NCI-H345 (cell line): Measurements from ENCODE around the gene NOX5.

Experiments used
- DNase-seq: peaks from one replicate; lab custom pipeline; 2025; lab: John Stamatoyannopoulos, UW

NOX5 gene

DNA sequence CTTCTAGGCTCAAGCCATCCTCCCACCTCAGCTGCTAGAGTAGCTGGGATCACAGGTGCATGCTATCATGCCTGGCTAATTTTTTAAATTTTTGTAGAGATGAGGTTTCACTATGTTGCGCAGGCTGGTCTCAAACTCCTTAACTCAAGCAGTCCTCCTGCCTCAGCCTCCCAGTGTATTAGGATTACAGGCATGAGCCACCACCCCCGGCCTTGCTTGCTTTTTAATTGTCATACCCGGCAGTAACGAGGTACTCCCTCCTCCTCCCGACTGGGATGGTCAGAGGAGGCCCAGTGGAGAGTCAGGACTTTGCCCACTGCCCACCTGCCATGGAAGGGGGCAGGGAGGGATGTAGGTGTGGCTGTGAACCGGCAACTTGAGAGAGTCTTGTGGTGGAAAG, 4.5 kb downstream of the NOX5 start:
- DNase-seq: no peak

DNA sequence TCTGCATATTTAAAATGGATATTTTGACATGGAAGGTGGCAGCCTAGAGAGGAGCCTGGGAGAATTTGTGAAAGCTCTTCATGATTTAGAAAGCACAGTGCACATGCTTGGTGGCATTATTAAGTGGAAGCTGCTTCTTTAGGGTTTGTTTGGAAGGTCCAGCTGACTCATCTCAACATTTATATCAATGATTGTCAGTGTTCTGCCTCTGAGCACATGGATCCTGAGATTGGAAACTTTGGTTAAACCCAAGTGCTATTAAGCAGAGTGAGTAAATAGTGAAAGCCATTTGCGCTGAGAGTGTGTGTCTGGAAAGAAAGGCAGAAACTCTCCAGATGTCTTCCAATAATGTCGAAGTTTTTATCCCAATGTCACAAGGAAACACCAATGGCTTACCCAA, 7.4 kb downstream of the NOX5 start:
- DNase-seq: no peak

DNA sequence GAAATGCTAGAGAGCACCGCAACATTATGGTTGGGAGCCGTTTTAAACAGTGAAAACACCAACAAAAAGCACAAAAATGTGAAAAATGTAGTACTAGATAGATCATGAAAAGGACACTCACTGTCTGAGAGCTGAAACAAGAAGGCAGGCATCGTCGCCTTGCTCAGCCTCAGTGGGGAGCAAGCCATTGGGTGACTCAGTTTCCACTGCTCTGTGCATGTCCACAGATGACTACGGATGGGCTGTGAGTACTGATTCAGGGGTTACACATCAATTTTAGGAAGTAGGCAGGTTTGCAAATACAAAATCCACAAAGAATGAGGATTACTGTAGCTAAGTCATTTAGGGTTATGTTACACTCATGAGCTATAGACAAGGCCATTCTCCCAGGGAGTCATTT, 10.8 kb downstream of the NOX5 start:
- DNase-seq: no peak

DNA sequence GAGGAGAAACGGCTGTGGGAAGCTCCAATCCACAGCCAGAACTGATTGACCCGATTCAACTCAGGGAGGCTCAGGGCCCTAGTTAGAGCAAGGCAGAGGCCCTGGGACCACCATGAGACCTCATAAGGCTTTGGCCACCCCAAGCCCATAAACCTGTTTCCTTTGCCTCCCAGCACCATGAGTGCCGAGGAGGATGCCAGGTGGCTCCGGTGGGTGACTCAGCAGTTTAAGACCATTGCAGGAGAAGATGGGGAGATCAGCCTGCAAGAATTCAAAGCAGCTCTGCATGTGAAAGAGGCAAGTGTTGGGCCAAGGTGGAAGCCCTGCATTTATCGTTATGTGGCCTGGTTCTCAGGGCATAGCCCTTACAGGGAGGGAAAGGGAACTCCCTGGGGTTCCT, 11.9 kb downstream of the NOX5 start:
- DNase-seq: no peak

DNA sequence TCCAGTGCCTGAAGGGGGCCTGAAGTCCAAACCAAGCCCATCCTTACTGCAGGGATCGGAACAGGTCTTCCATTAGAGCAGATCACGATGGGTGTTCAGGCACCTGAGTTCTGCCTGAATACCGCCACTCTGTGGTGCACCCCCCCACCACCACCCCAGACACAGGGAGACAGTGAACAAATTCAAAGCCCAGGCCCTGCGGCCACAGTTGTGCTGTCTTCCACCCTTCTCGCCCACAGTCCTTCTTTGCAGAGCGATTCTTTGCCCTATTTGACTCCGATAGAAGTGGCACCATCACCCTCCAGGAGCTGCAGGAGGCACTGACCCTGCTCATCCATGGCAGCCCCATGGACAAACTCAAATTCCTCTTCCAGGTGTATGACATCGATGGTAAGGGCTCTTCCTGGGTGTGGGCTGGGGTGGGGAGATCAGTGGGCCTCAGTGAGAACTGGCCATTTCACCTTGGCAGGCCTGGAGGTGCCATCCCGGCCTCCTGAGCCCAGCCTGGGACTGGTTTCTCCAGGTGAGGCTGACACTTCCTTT, 13.6 kb downstream of the NOX5 start:
- DNase-seq: no peak

DNA sequence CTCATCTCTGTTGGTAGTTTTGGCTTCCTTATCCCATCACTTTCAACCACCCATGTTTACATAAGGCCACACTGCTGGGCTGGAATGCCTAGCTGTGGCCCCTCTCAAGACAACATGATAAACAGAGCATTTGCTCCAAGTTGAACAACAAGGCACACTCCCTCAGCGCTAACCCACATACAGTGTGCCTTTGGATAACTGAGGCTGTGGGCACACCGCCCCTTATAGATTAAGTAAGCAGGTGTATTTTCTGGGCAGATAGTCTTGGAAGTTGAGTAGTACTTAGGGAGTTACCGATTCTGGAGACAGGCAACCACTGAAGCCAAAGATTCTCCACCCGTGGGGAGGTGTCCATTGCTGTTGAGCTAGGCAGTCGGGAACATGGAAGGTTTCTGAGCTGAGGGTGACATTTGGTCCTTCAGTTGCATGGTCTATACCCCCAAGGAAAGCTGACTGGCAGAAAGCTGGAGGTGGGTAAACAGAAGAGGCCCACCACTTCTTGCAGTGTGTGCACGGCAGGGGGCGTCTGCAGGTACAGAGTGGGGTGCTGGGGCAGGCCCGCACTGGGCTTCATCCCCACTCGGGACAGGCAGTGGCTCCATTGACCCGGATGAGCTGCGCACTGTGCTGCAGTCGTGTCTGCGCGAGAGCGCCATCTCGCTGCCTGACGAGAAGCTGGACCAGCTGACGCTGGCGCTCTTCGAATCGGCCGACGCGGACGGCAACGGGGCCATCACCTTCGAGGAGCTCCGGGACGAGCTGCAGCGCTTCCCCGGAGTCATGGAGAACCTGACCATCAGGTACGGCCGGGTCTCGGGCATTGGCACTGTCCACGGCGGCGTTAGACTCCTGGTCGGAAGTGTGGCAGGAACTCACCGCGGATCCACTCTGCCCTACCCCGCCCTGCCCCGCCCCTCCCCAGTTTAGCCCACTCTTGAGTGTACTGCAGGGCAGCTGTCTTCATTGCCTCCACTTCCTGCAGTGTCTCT, 16.8 kb downstream of the NOX5 start:
- peak; percentile 49 for DNase-seq

DNA sequence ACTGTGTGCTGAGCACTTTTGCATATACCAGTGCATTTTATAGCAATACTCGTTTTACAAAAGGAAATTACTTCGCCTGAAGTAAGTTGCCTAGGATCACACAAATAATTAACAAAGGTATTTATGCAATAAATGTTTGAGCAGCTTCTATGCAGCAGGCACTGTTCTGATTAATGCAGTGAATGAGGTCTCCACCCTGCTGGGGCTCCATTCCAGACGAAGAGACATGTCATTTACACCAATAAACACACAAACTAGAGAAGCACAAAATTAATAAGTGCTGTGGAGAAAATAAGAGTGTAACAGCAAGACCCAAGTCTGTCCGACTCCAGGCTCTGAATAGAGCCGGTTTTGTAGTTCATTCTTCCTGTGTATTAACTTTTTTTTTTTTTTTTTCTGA, 17.5 kb downstream of the NOX5 start:
- no peak for DNase-seq

DNA sequence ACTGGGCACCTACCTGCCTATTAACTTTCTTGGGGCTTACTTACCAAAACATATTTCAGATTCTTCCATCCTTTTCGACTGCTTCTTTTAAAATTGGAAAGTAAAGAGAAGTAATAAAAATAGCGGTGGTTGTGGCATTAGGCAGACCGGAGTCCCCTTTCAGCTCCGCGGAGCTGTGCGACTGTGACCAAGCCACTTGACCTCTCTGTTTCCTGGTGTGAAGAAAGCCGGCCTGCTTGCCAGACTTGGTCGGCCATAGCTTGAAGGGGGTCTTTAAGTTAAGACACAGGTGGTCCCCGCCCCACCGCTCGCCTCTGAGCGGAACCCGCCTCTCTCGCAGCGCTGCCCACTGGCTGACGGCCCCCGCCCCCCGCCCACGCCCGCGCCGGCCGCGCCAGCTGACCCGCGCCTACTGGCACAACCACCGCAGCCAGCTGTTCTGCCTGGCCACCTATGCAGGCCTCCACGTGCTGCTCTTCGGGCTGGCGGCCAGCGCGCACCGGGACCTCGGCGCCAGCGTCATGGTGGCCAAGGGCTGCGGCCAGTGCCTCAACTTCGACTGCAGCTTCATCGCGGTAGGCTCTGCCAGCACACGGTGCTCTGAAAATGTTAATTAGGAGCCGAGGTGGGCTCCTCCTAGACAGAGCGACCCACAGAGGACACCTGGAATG, 18.3 kb downstream of the NOX5 start:
- no peak for DNase-seq

DNA sequence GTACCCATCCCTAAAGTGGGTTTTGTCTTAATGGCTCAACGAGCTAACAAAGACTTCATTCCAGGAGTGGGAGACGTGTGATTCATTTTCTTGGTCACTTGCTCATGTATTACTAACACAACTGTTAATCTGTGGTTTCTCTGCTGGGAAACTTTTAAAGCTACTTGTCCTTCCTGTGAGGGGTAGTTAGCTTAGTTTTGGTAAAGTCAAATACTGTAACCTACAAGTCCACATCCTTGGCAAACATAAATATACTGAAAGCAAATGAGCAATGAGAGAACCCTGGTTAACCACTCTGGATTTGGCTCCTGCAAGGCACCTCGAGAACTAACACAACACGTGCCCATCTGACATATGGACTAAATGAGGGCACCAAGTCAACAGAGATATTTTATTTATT, 19.9 kb downstream of the NOX5 start:
- DNase-seq: no peak

DNA sequence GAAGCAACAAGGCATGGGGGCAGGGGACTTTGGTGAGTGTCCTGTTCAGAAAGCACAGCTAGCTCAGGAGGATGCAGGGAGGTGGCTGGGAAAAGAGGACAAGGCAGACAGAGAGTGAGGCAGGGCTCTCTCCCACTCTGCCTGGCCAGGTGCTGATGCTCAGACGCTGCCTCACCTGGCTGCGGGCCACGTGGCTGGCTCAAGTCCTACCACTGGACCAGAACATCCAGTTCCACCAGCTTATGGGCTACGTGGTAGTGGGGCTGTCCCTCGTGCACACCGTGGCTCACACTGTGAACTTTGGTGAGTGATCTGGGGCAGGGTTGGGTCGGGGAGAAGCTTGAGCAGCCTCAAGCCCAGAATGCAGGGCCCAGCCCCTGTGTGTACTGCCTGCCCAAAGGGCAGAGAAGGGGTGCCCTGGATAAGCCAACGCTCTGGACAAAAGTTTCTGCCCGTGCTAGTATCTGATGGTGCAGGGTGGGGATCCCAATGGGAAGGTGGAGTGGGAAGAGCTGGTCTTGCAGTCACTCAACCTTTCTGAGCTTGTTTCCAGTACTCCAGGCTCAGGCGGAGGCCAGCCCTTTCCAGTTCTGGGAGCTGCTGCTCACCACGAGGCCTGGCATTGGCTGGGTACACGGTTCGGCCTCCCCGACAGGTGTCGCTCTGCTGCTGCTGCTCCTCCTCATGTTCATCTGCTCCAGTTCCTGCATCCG, 20.9 kb downstream of the NOX5 start:
- DNase-seq: no peak

DNA sequence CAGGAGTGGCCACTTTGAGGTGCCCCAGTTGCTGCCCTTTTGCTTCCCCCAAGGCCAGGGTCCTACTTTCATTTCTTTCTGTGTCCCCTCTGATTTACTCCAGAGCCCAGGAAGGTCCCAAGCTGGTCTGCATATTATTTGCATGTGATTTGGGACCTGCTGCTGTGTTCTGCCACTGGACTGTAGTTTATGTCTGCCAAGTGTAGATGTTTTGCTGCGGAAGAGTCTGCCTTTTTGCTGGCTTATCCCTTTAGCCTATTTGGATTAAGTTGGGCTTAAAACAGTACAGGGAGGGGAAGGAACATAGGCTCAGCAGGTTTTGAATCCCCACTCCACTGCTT, 21.4 kb downstream of the NOX5 start:
- DNase-seq: no peak

DNA sequence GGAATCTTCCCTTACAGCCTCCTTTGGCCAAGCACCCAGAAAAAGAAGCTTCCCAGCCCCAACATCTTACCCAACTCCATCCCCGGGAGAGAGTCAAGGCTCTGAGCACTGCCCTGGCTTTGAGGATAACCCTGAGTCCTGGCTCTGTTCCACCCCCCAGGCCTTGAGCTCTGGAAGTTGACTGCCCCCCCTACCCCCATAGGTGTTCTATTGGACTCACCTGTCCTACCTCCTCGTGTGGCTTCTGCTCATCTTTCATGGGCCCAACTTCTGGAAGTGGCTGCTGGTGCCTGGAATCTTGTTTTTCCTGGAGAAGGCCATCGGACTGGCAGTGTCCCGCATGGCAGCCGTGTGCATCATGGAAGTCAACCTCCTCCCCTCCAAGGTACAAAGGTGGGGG, 22.3 kb downstream of the NOX5 start:
- no peak for DNase-seq

DNA sequence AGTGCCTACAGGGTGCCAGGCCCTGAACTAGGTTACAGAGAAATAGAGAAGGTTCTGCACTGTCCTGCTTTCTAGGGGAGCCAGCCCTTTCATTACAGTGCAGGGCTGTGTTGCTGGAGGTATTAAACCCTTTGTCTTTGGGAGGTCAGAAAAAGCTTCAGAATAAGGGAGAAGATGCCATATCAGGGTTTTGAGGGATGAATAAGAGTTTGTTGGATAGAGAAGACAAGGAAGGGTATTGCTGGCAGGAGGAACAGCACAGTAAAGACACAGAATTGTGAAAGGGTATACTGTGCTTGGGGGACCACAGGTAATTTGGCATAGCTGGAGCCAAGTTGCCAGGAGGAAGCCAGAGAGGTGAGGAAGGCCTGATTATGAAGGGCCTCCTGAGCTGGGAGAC, 23.0 kb downstream of the NOX5 start:
- no peak for DNase-seq

DNA sequence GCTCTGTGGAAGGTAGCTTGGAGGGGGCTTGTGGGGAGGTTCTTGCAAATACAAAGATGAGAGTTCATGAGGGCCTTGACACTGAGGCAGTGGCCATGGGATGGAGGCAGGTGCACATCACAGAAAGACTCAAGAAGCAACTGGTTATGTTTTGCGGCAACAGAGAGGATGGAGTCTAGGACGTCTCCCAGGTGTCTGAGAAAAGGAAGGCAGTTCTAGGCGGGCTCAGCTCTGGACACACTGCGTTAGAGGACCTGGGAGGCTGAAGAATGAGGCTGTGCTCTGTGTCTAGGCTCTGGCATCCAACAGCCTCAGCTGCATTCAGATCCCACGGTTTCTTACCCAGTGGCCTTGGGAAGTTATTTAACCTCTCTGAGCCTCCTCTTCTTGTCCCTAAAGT, 23.5 kb downstream of the NOX5 start:
- no peak for DNase-seq

DNA sequence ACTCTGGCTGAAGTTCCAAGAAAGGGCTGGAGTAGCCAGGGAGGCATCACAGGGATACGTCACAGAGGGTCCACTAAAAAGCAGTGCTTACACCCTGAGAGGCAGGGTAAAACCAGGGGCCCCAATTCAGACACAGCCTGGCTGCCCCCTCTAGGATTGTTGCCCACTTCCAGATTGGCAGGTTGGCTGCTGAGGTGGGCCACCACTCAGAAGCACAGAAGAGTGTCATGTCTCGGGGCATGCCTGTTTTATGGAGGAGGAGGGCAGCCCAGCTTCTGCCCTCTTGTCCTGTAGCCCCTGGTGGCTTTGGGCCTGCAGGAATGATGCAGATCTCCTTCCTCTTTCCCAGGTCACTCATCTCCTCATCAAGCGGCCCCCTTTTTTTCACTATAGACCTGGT, 24.0 kb downstream of the NOX5 start:
- no peak for DNase-seq

DNA sequence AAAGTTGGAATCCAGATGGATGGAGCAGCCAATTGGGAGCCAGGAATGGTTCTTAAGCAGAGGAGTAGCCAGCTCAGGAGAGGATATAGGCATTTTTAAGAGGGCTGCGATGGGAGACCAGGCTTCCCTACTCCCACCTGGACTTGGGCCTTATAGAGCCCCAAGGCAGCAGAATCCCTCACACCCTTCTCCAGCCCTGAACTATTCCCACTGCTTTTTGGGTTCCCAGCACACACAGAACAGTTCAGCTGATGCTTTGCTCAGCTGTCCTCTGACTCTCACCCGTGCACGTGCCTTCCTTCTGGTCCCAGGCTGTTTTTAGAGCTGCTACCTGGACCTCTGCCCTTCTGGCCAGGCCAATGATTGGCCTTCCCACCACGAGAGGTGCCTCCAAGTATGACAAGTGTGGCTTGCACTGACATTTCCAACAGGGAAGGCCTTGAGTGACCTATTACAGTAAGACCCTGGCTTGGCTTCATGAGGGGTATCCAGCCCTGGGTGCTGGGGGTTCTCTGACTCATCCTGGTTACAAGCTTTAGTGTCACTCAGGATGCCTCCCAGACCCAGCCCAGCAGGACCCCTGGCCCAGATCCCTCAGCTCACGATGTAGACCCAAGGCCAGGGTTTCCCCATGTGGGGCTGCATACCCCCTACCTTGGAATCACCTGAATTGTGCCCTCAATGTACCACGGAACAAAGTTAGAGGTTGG, 25.2 kb downstream of the NOX5 start:
- no peak for DNase-seq

DNA sequence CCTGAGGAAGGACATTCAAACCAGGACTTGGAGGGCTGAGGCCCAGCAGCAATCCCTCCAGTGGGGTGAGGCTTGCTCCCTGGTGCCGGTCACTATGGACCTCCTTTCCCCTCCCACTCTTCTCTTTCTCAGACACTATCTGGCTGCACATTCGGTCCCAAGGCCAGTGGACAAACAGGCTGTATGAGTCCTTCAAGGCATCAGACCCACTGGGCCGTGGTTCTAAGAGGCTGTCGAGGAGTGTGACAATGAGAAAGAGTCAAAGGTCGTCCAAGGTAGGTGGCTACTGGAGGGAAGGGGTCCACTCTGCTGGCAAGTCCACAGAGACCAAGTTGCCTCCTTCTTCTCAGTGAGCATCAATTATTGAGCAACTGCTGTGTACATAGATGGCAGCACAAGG, 28.0 kb downstream of the NOX5 start:
- DNase-seq: no peak

DNA sequence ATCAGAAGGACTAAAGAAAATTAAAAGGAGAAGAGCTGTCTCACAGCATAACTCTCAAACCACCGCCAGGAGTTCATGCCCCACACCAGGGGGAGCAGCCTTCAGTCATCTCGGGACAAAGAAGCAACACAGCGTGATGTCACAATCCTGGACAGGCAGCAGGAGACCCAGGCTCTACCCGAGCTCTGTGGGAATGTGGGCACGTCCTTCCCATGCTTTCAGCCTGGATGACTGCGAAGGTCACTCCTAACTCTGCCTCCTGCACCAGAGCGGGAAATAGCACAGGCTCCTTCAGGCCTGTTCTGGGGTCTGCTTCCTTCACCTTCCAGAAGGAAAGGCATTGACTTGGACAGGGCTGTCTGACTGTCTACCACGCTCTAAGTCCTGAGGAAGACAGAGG, 31.3 kb downstream of the NOX5 start:
- no peak for DNase-seq

DNA sequence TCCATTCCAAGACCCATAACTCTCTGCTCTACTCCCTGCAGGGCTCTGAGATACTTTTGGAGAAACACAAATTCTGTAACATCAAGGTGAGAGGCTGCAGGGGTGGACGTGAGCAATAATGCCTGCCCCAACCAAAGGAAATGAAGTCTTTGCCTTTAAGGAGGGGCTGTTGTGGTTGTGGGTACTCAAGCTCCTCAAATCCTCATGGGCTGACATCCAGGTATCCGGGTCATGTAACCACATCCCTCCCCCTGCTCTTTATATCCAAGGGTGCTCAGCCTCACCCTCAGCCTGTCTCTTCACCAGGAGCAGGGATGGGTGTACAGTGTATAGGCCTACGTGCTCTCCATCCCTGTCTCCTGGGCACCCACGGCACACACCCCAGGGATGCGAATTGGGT, 32.3 kb downstream of the NOX5 start:
- no peak for DNase-seq

DNA sequence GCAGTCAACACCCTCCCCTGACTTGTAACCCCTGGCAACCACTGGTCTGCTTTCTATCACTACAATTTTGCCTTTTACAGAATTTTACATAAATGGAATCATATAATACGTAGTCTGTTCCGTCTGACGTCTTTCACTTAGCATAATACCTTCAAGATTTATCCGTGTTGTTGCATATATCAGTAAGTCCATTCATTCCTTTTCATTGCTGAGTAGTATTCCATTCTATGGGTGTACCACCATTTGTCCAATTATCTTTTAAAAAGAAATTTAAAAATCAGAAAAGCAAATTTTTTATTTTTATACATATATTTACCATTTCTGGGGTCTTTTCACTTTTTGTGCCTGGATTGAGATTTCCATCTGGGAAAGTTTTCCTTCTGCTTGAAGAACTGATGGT, 35.5 kb downstream of the NOX5 start:
- no peak for DNase-seq

DNA sequence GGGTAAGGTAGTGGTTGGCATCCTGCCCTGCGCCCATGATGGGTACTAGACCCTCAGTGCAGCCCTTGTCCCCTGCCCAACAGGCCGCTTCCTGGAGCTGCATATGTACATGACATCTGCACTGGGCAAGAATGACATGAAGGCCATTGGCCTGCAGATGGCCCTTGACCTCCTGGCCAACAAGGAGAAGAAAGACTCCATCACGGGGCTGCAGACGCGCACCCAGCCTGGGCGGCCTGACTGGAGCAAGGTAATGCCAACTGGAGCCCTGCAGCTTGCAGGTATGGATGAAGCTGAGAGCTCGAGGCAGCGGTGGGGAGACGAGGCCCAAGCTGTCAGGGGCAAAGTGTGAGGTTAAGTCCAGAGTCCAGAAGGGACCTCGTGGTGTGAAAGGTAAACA, 40.8 kb downstream of the NOX5 start:
- DNase-seq: no peak

DNA sequence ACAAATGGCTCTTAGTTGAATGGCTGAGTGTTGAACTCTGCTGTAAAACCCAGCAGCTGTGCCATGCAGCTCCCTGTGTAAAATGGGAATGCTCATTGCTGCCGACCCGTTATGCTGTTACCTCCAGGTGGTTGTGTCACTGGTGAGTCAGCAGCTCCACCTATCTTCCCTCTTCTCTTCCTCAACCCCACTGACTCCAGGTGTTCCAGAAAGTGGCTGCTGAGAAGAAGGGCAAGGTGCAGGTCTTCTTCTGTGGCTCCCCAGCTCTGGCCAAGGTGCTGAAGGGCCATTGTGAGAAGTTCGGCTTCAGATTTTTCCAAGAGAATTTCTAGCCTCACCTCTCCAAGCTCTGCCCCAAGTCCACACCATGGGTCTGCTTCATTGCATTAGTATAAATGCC, 41.9 kb downstream of the NOX5 start:
- no peak for DNase-seq
